NCI-H128 (cell line): ENCODE data around the gene PPM1F.
"Not testable (repeated sequence)": the region's sequence is repeated elsewhere in the genome, so short reads cannot be mapped to it uniquely, and the experiment has no call there.

Source experiments
- DNase-seq: peaks from one replicate; lab custom pipeline; 2025; ENCODE audit not compliant: unreplicated experiment; lab: John Stamatoyannopoulos, UW

PPM1F gene

GRCh38 chr22:21942407-21943343 is 10.0 kb downstream of the PPM1F start:
- DNase-seq: no peak

GRCh38 chr22:21941921-21942320 is 10.7 kb downstream of the PPM1F start:
- no peak for DNase-seq

DNA sequence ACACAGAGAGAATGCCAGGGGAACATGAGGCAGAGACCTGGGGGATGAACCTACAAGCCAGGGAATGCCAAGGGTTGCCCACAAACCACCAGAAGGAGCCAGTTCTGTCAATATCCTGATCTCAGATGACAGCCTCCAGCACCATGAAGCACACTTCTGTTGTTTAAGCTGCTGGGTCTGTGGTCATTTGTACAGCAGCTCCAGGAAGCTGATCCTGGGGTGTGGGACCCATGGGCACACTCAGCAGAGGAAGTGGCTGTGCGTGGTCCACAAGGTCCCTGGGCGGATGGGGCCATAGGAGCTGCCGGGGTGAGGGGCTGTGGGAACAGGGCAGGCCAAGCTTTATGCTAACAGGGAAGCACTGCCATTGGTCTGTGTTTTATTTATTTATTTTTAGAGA is 12.1 kb downstream of the PPM1F start:
- DNase-seq: no peak

- DNase-seq: not testable (repeated sequence)
Observed at GRCh38 chr22:21939935-21940334, 12.7 kb downstream of the PPM1F start.

- DNase-seq: no peak
Observed at GRCh38 chr22:21939461-21939913, 13.2 kb downstream of the PPM1F start.

GRCh38 chr22:21938906-21939305 is 13.7 kb downstream of the PPM1F start:
- no peak for DNase-seq

DNA sequence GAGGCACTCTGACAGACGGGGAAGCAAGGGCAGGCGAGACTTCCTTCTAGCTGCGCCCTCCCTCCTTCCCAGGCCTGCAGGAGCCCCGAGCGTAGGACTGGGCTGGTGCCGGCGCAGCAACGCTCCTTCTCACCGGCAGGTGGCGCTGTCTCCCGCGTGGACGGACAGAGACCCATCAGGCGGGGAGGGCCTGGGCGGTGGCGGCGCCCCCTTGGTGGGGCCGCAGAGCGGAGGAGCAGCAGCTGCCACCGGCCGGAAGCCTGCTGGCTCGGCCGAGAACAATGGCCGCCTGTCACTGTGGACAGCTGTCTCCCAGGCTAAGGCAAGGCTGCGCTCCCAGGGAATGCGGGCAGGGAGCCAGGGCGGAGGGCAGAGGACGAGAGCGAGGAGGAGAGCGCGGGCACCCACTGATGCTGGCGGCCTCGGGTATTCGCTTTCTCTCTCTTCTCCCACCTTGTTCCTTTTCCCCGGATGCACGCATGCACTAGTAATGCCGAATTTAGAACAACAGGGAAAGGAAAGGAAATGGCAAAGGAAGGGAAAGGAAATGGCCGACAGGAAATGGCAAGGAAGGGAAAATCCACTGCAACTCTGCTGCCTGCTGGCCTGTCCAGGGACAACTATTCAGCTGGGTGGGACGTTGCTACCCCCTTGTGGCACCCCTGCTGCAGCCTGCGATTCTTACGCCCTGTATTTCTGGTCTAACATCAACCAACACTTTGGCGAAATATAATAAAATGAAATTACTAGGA is 14.4 kb downstream of the PPM1F start:
- DNase-seq: peak; percentile 54

- DNase-seq: no peak
Observed at GRCh38 chr22:21937821-21938070, 14.9 kb downstream of the PPM1F start.

DNA sequence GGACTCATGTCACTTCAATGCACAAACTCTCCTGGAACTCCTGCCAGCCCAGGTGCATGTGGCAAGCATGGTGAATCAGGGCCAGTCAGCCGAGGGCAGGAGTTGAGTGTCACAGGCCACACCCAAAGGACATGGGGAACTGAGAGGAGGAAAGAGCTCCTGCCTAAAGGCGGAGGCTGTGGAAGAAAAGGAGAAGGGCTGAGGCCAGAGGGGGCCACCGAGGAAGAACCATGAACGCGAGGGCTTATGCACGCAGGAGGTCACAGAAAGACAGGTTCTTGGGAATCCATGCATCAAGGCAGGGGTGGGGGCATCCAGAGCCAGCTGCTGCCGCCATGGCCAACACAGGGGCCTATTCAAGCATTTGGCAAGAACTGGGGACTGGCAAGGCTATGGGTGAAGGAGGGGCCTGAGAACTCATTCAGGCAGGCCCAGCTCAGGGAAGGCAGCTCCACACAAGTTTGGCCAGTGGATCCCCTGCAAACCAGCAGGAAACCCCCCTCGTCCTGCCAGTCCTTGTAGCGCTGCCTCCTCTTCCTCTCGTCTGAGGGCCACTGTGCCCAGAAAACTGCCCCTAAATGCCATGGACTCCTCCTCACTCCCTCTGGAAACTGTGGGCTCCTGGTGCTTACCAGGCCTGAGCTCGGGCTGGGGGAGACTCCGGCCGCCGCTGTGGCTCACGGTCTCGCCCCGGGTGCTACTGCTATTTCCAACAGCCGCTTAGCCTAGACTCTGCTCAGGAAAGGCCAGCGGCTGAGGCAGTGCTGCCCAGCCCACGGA is 15.4 kb downstream of the PPM1F start:
- no peak for DNase-seq

GRCh38 chr22:21936151-21936775 is 16.4 kb downstream of the PPM1F start:
- DNase-seq: no peak

DNA sequence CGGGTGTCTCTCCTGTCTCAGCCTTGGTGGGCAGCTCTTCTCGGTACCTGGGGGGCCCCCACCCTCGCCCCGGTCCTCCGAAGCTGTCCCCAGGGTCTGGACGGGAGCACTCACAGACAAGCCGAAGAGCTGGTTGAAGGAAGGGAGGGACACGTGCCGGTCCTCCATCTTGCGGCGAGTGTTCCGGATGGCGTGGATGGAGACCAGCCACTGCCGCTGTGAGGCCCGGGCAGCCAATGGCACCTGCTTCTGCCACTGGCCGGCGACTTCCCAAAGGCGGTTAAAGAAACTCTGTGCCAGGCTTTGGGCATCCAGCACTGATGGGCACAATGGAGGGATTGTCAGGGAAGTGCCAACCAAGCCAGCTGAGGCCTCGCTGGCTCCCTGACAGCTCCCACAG is 18.7 kb downstream of the PPM1F start:
- no peak for DNase-seq

GRCh38 chr22:21933413-21933812 is 19.2 kb downstream of the PPM1F start:
- no peak for DNase-seq

GRCh38 chr22:21932347-21932746 is 20.3 kb downstream of the PPM1F start:
- no peak for DNase-seq

- DNase-seq: no peak
Observed at GRCh38 chr22:21931056-21931455, 21.6 kb downstream of the PPM1F start.

DNA sequence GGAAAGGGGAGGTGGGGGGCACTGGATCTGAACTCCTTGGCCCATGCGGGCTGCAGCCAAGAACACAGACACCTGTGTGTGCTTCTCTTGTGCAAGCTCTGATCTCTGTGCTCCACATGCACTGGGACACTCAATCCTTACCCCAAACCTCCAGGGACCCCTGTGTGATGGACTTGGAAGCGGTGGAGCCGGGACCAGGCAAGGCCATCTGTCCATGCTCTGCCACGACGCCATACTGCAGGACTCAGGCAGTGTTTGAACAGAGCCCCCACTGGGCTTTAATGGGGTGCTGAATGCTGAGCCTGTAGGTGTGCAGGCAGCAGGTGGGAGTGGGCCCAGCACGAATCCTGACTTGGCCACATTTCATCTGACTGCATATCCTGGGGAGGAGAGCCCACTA is 23.4 kb downstream of the PPM1F start:
- DNase-seq: no peak

GRCh38 chr22:21928048-21928447 is 24.6 kb downstream of the PPM1F start:
- no peak for DNase-seq

DNA sequence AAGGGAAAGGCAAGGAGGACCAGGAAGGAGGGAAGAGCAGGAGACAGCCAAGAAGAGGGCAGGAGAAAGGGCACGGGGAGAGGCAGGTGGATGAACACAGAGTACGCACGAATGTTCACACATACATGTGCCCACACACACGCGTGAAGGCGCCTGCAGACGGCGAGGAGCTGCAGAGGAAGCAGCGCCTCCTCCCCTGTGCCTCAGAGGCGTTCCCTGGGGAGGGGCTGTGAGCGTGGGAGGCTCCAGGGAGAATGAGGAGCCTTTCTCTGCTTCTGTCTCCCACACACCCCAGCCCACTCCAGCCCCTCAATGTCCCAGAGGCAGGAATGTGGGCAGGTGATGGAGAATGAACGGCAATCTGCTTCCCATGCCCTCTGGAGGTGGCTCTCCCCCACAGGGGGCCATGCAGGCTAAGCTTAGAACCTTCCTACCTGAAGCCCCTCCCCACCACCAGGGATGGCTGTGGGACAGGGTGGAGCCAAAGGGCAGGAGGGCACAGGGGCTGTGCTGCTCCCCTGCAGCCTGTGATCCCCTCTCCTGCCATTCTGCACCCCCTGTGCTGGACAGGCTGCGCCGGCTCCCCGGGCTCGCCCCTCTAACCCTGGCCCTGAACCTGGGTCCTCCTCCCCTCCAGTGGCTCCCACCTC is 25.3 kb downstream of the PPM1F start:
- no peak for DNase-seq

DNA sequence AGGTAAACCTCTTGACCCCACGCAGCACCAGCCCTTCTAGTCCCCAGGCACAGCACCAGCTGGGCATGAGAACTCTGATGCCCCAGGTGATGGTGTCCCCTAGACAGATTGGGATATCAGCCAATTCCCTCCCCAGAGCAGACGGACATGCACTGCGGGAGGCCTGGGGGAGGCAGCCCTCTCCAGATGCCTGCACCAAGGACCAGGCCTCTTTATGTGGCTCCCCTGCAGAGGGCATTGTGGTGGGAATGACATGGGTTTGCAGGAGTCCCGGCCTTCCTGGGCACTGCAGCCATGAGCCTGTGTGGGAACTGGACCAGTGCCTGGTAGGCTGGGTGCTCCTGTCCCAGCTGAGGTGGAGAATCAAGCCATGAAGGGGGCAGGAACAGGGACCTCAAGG is 25.9 kb downstream of the PPM1F start:
- DNase-seq: no peak

DNA sequence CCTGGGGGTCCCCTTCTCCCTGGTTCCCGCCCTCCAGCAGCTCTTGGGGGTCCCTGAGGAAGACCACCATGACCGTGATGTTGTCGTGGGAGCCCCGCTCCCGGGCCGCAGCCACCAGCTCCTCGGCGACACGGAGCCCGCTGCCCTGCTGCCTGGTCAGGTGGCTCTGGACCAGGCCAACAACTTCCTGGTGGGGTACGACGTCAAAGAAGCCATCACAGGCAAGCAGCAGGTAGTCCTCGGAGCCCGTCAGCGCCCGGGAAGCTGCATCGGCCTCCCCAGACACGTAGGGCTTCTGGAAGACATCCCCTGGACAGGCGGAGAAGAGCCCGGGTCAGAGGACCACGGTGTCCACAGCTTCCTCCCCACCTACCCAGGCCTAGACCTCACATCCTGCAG is 29.5 kb downstream of the PPM1F start:
- DNase-seq: no peak

- no peak for DNase-seq
Observed at GRCh38 chr22:21922370-21923162, 30.1 kb downstream of the PPM1F start.
